ENCODE results near the gene KNSTRN. TPM values are rescaled to one million over a fixed set of nuclear protein-coding genes. Genes with fewer than 3 reads are reported as not detected.

The KNSTRN gene
- total RNA-seq, 1 experiment from 2014 or later, result 115 TPM

- Histone ChIP-seq H2AFZ (ENCODE audit: low read length) (no peak overlapping the region), H3K9me3 (ENCODE audit: low read length) (no peaks in the 10 kb centered on the region), H3K4me3 (ENCODE audit: low read length) (no peak overlapping the region), H3K27ac (ENCODE audit: low read length) (no peak overlapping the region), H4K20me1 (ENCODE audit: low read length) (no peaks in the 10 kb centered on the region), H3F3A (ENCODE audit: low read length, unreplicated experiment) (no peaks in the 10 kb centered on the region), H3K79me2 (ENCODE audit: low read length) (no peaks in the 10 kb centered on the region), H3K9me2 (replicated peaks; ENCODE audit: low read length) (no peaks in the 10 kb centered on the region), H3K27me3 (ENCODE audit: low read length) (no peaks in the 10 kb centered on the region), H3K4me2 (ENCODE audit: low read length) (no peak overlapping the region), H3K9ac (ENCODE audit: low read length) (no peak overlapping the region), H3K36me3 (ENCODE audit: low read depth, low read length) (no peaks in the 10 kb centered on the region), H3K4me1 (ENCODE audit: insufficient read depth, low read length) (no peaks in the 10 kb centered on the region; the same call in 1 of the 2 replicates)
- TF ChIP-seq EZH2 (IDR thresholded peaks at IDR 0.05; ENCODE audit: low read length, unreplicated experiment) (no peak), CTCF (conservative IDR thresholded peaks at IDR 0.05; ENCODE audit: low read depth, low read length) (no peak), EZH2phosphoT487 (IDR thresholded peaks at IDR 0.05; ENCODE audit: borderline replicate concordance, low read length) (no peak)
- POLR2A ChIA-PET (ENCODE audit: unreplicated experiment), result no interaction called here
- ATAC-seq (no peak), DNase-seq (no peak)
- no TSS peak for BruUV-seq (replicated peaks)
- CTCF ChIA-PET, result interaction anchor here (1.4 to 1.6 kb wide), 2 partner anchors 44 to 46 kb away, joined by 3 to 4 read pairs; no protein-coding TSS in a partner anchor
- intact Hi-C loops (cut with micrococcal nuclease), result loop anchor here (1.0 to 2.0 kb wide), 3 partner anchors 30 to 52 kb away; no protein-coding TSS in a partner anchor
Measured at GRCh38 chr15:40368719-40369473, 13.6 kb upstream of the KNSTRN start.

- no peaks in the 10 kb centered on the region for H3F3A ChIP-seq (ENCODE audit: low read length, unreplicated experiment)
- BruUV-seq (replicated peaks), result no TSS peak
- no peaks in the 10 kb centered on the region for H3K9me2 ChIP-seq (replicated peaks; ENCODE audit: low read length)
- H3K4me1 ChIP-seq (ENCODE audit: insufficient read depth, low read length), result no peaks in the 10 kb centered on the region; the same call in 1 of the 2 replicates
- H3K27me3 ChIP-seq (ENCODE audit: low read length), result no peaks in the 10 kb centered on the region
- no peaks in the 10 kb centered on the region for H3K79me2 ChIP-seq (ENCODE audit: low read length)
- H3K9ac ChIP-seq (ENCODE audit: low read length), result no peak overlapping the region
- DNase-seq (no peak), ATAC-seq (no peak)
- H3K27ac ChIP-seq (ENCODE audit: low read length), result no peak overlapping the region
- ChIA-PET CTCF (no interaction called here), POLR2A (ENCODE audit: unreplicated experiment) (no interaction called here)
- H2AFZ ChIP-seq (ENCODE audit: low read length), result no peak overlapping the region
- no peaks in the 10 kb centered on the region for H3K9me3 ChIP-seq (ENCODE audit: low read length)
- H4K20me1 ChIP-seq (ENCODE audit: low read length), result no peaks in the 10 kb centered on the region
- no peak overlapping the region for H3K4me3 ChIP-seq (ENCODE audit: low read length)
- no peaks in the 10 kb centered on the region for H3K36me3 ChIP-seq (ENCODE audit: low read depth, low read length)
- intact Hi-C loops (cut with micrococcal nuclease), result loop anchor here (2.0 kb wide), 1 partner anchor 31 kb away; no protein-coding TSS in a partner anchor
- no peak overlapping the region for H3K4me2 ChIP-seq (ENCODE audit: low read length)
- TF ChIP-seq EZH2phosphoT487 (IDR thresholded peaks at IDR 0.05; ENCODE audit: borderline replicate concordance, low read length) (no peak), CTCF (conservative IDR thresholded peaks at IDR 0.05; ENCODE audit: low read depth, low read length) (no peak), EZH2 (IDR thresholded peaks at IDR 0.05; ENCODE audit: low read length, unreplicated experiment) (no peak)
Measured at GRCh38 chr15:40369474-40369869, 13.0 kb upstream of the KNSTRN start.

GRCh38 chr15:40369971-40370370, 12.6 kb upstream of the KNSTRN start:
- no peaks in the 10 kb centered on the region for H3K9me2 ChIP-seq (replicated peaks; ENCODE audit: low read length)
- intact Hi-C loops (cut with micrococcal nuclease), result loop anchor here (2.0 kb wide), 1 partner anchor 31 kb away; no protein-coding TSS in a partner anchor
- ChIA-PET CTCF (no interaction called here), POLR2A (ENCODE audit: unreplicated experiment) (no interaction called here)
- no TSS peak for BruUV-seq (replicated peaks)
- no peak overlapping the region for H3K4me3 ChIP-seq (ENCODE audit: low read length)
- H3K79me2 ChIP-seq (ENCODE audit: low read length), result no peaks in the 10 kb centered on the region
- H3K27ac ChIP-seq (ENCODE audit: low read length), result no peak overlapping the region
- no peak for TF ChIP-seq EZH2 (IDR thresholded peaks at IDR 0.05; ENCODE audit: low read length, unreplicated experiment)
- TF ChIP-seq EZH2phosphoT487 (IDR thresholded peaks at IDR 0.05; ENCODE audit: borderline replicate concordance, low read length), result no peak
- TF ChIP-seq CTCF (conservative IDR thresholded peaks at IDR 0.05; ENCODE audit: low read depth, low read length), result no peak
- no peaks in the 10 kb centered on the region; the same call in 1 of the 2 replicates for H3K4me1 ChIP-seq (ENCODE audit: insufficient read depth, low read length)
- H3K27me3 ChIP-seq (ENCODE audit: low read length), result no peaks in the 10 kb centered on the region
- no peaks in the 10 kb centered on the region for H3K9me3 ChIP-seq (ENCODE audit: low read length)
- DNase-seq (no peak), ATAC-seq (no peak)
- H4K20me1 ChIP-seq (ENCODE audit: low read length), result no peaks in the 10 kb centered on the region
- no peak overlapping the region for H3K9ac ChIP-seq (ENCODE audit: low read length)
- H2AFZ ChIP-seq (ENCODE audit: low read length), result no peak overlapping the region
- no peaks in the 10 kb centered on the region for H3F3A ChIP-seq (ENCODE audit: low read length, unreplicated experiment)
- H3K36me3 ChIP-seq (ENCODE audit: low read depth, low read length), result no peaks in the 10 kb centered on the region
- H3K4me2 ChIP-seq (ENCODE audit: low read length), result no peak overlapping the region

Data from PC-3 (cell line).